Activated T-cell treated with anti-CD3 and anti-CD28 coated beads for 24 hours (primary cell): ENCODE results near the gene ARID1B.

Source experiments
- DNase-seq: peaks from one replicate; pipeline ENCODE4 v3.0.0-alpha.2; 2020; ENCODE audit warnings: low read depth

Gene ARID1B

GRCh38 chr6:157213907-157214565, 436.9 kb downstream of the ARID1B start:
- DNase-seq, result no peak

GRCh38 chr6:157215717-157216116, 438.5 kb downstream of the ARID1B start:
- no peak for DNase-seq

GRCh38 chr6:157216570-157216969, 439.4 kb downstream of the ARID1B start:
- no peak for DNase-seq

GRCh38 chr6:157217198-157217893, 440.2 kb downstream of the ARID1B start:
- no peak for DNase-seq

GRCh38 chr6:157217894-157218370, 440.8 kb downstream of the ARID1B start:
- no peak for DNase-seq

- no peak for DNase-seq
These were observed 441.4 kb downstream of the ARID1B start for GRCh38 chr6:157218371-157219198.

GRCh38 chr6:157219201-157220200, 442.3 kb downstream of the ARID1B start:
- DNase-seq, result no peak

- no peak for DNase-seq
These were observed 443.3 kb downstream of the ARID1B start for GRCh38 chr6:157220485-157220884.

- peak; percentile 78 for DNase-seq
These were observed 444.1 kb downstream of the ARID1B start for GRCh38 chr6:157221049-157221816.

GRCh38 chr6:157221817-157222175, 444.6 kb downstream of the ARID1B start:
- no peak for DNase-seq

GRCh38 chr6:157222201-157222981, 445.2 kb downstream of the ARID1B start:
- DNase-seq, result no peak

GRCh38 chr6:157223021-157223430, 445.8 kb downstream of the ARID1B start:
- no peak for DNase-seq

GRCh38 chr6:157223511-157223910, 446.3 kb downstream of the ARID1B start:
- no peak for DNase-seq

GRCh38 chr6:157224178-157224950, 447.2 kb downstream of the ARID1B start:
- no peak for DNase-seq

GRCh38 chr6:157224951-157225574, 447.9 kb downstream of the ARID1B start:
- DNase-seq, result no peak

- DNase-seq, result no peak
These were observed 448.4 kb downstream of the ARID1B start for GRCh38 chr6:157225575-157225995.

GRCh38 chr6:157226026-157226625, 448.9 kb downstream of the ARID1B start:
- DNase-seq, result no peak

- DNase-seq, result no peak
These were observed 449.6 kb downstream of the ARID1B start for GRCh38 chr6:157226761-157227160.
